HG02840 (cell line): ENCODE results near the gene SMO.
"Not testable (repeated sequence)": the region's sequence is repeated elsewhere in the genome, so short reads cannot be mapped to it uniquely, and the experiment has no call there.

Experiments
- ATAC-seq: cut with Tn5 transposase; IDR thresholded peaks from one replicate; pipeline ENCODE4 v1.9.1; 2021; ENCODE audit warnings: mild to moderate bottlenecking, moderate library complexity, moderate number of reproducible peaks; ENCODE audit not compliant: unreplicated experiment, low FRiP score

The SMO gene

GRCh38 chr7:129169171-129169671 lies 19.2 kb upstream of the SMO start:
- ATAC-seq = no peak

GRCh38 chr7:129169686-129170440 lies 18.6 kb upstream of the SMO start:
- ATAC-seq = no peak

- no peak for ATAC-seq
Observed at GRCh38 chr7:129170441-129171021, 17.9 kb upstream of the SMO start.

- not testable (repeated sequence) for ATAC-seq
Observed at GRCh38 chr7:129173861-129174260, 14.6 kb upstream of the SMO start.

GRCh38 chr7:129176916-129177710 lies 11.3 kb upstream of the SMO start:
- ATAC-seq = no peak

- no peak for ATAC-seq
Observed at GRCh38 chr7:129184981-129185670, 3.3 kb upstream of the SMO start.

- ATAC-seq = no peak
Observed at GRCh38 chr7:129186749-129187260, 1.6 kb upstream of the SMO start.

GRCh38 chr7:129187681-129188371 lies 607 bp upstream of the SMO start:
- ATAC-seq = no peak

GRCh38 chr7:129188892-129189660 lies 643 bp downstream of the SMO start:
- no peak for ATAC-seq

GRCh38 chr7:129189661-129190310 lies 1.4 kb downstream of the SMO start:
- ATAC-seq = no peak

- ATAC-seq = no peak
Observed at GRCh38 chr7:129191272-129191671, 2.8 kb downstream of the SMO start.

- ATAC-seq = no peak
Observed at GRCh38 chr7:129193892-129194291, 5.5 kb downstream of the SMO start.

GRCh38 chr7:129197771-129198170 lies 9.3 kb downstream of the SMO start:
- no peak for ATAC-seq

GRCh38 chr7:129199406-129199805 lies 11.0 kb downstream of the SMO start:
- ATAC-seq = no peak

- ATAC-seq = no peak
Observed at GRCh38 chr7:129202058-129202777, 13.8 kb downstream of the SMO start.

- ATAC-seq = no peak
Observed at GRCh38 chr7:129203050-129203741, 14.8 kb downstream of the SMO start.

GRCh38 chr7:129205126-129205818 lies 16.8 kb downstream of the SMO start:
- no peak for ATAC-seq
